ENCODE results near the gene RHOJ. TPM values are rescaled to one million over a fixed set of nuclear protein-coding genes. Genes with fewer than 3 reads are reported as not detected.

The RHOJ gene
- total RNA-seq, 1 experiment from 2014 or later: 1.3 TPM

- no peak for DNase-seq (ENCODE audit: low spot score)
Observed at GRCh38 chr14:63205044-63205575, 867 bp downstream of the RHOJ start.

- DNase-seq (ENCODE audit: low spot score): no peak
Observed at GRCh38 chr14:63205866-63206265, 1.6 kb downstream of the RHOJ start.

GRCh38 chr14:63209160-63209559 is 4.9 kb downstream of the RHOJ start:
- no peak for DNase-seq (ENCODE audit: low spot score)

- no peak for DNase-seq (ENCODE audit: low spot score)
Observed at GRCh38 chr14:63210812-63211211, 6.6 kb downstream of the RHOJ start.

- DNase-seq (ENCODE audit: low spot score): no peak
Observed at GRCh38 chr14:63212209-63212608, 8.0 kb downstream of the RHOJ start.

GRCh38 chr14:63212776-63213500 is 8.7 kb downstream of the RHOJ start:
- no peak for DNase-seq (ENCODE audit: low spot score)

- DNase-seq (ENCODE audit: low spot score): no peak
Observed at GRCh38 chr14:63214417-63215196, 10.4 kb downstream of the RHOJ start.

- DNase-seq (ENCODE audit: low spot score): no peak
Observed at GRCh38 chr14:63220526-63220925, 16.3 kb downstream of the RHOJ start.

- DNase-seq (ENCODE audit: low spot score): no peak
Observed at GRCh38 chr14:63223596-63223995, 19.4 kb downstream of the RHOJ start.

- DNase-seq (ENCODE audit: low spot score): no peak
Observed at GRCh38 chr14:63224196-63224595, 20.0 kb downstream of the RHOJ start.

- DNase-seq (ENCODE audit: low spot score): no peak
Observed at GRCh38 chr14:63228217-63228616, 24.0 kb downstream of the RHOJ start.

- no peak for DNase-seq (ENCODE audit: low spot score)
Observed at GRCh38 chr14:63229330-63230059, 25.3 kb downstream of the RHOJ start.

- DNase-seq (ENCODE audit: low spot score): no peak
Observed at GRCh38 chr14:63231766-63232165, 27.5 kb downstream of the RHOJ start.

- DNase-seq (ENCODE audit: low spot score): no peak
Observed at GRCh38 chr14:63237791-63238190, 33.5 kb downstream of the RHOJ start.

- no peak for DNase-seq (ENCODE audit: low spot score)
Observed at GRCh38 chr14:63240221-63240620, 36.0 kb downstream of the RHOJ start.

GRCh38 chr14:63241096-63241495 is 36.9 kb downstream of the RHOJ start:
- no peak for DNase-seq (ENCODE audit: low spot score)

- no peak for DNase-seq (ENCODE audit: low spot score)
Observed at GRCh38 chr14:63243646-63244045, 39.4 kb downstream of the RHOJ start.

- no peak for DNase-seq (ENCODE audit: low spot score)
Observed at GRCh38 chr14:63245893-63246292, 41.6 kb downstream of the RHOJ start.

- DNase-seq (ENCODE audit: low spot score): no peak
Observed at GRCh38 chr14:63248211-63248610, 44.0 kb downstream of the RHOJ start.

- DNase-seq (ENCODE audit: low spot score): no peak
Observed at GRCh38 chr14:63249092-63249491, 44.8 kb downstream of the RHOJ start.

- DNase-seq (ENCODE audit: low spot score): no peak
Observed at GRCh38 chr14:63257299-63257698, 53.1 kb downstream of the RHOJ start.

GRCh38 chr14:63262446-63262845 is 58.2 kb downstream of the RHOJ start:
- no peak for DNase-seq (ENCODE audit: low spot score)
